Vagina (tissue), 2 donors: ENCODE results near the gene QRFP. TPM values are rescaled to one million over a fixed set of nuclear protein-coding genes. Genes with fewer than 3 reads are reported as not detected.

ENCODE experiments used
- DNase-seq, 2 donors: peaks; one replicate each; pipeline ENCODE4 v3.0.0-alpha.2; 2017; ENCODE audit errors: extremely low spot score in 2 of 2
- H3K27ac ChIP-seq: fragments of 200-600 bp; sonication (generic); one replicate; pipeline ENCODE4 v1.5.1; 2019
- H3K27me3 ChIP-seq: fragments of 200-600 bp; sonication (generic); one replicate; pipeline ENCODE4 v1.5.1; 2019
- H3K36me3 ChIP-seq, 2 donors: fragments of 200-600 bp; sonication (generic); one replicate each; pipeline ENCODE4 v1.5.1; 2017 to 2019
- H3K4me1 ChIP-seq: fragments of 200-600 bp; sonication (generic); one replicate; pipeline ENCODE4 v1.5.1; 2019
- H3K4me3 ChIP-seq, 2 donors: fragments of 200-600 bp; sonication (generic); 1 replicate in 1 of 2; 2 replicates in 1 of 2; pipeline ENCODE4 v1.5.1; 2016 to 2019
- H3K9me3 ChIP-seq: fragments of 200-600 bp; sonication (generic); one replicate; pipeline ENCODE4 v1.5.1; 2019
- CTCF ChIP-seq, 3 experiments: fragments of 450-650 bp in 2 of 3; fragments of 200-600 bp in 1 of 3; sonication (generic) in 1 of 3; IDR thresholded peaks; one replicate each; pipeline ENCODE4 v1.5.1; 2017 to 2019; ENCODE audit warnings: antibody characterized with exemption in 3 of 3, mild to moderate bottlenecking in 2 of 3, moderate library complexity in 2 of 3
- POLR2A ChIP-seq, 2 donors: fragments of 450-650 bp; IDR thresholded peaks; one replicate each; pipeline ENCODE4 v1.6.1; 2017; ENCODE audit warnings: antibody characterized with exemption in 2 of 2, mild to moderate bottlenecking in 2 of 2, moderate library complexity in 2 of 2
- POLR2AphosphoS5 ChIP-seq, 2 donors: sonication (generic); formaldehyde crosslinking; IDR thresholded peaks; one replicate each; pipeline ENCODE4 v1.9.0; 2017; ENCODE audit warnings: antibody characterized with exemption in 2 of 2, mild to moderate bottlenecking in 2 of 2, low read depth in 1 of 2; ENCODE audit not compliant: insufficient read depth in 1 of 2
- intact Hi-C: fragments of 100-400 bp; cut with DNase I; formaldehyde crosslinking; loops from one replicate; pipeline ENCODE4 v1.15.1; 2023
- total RNA-seq: library from RNA; depleted of rRNA; stranded (reverse); fragments of >200 nt; gene quantifications from one replicate; pipeline ENCODE4 v1.2.3, GENCODE V29; 2016

QRFP gene
- total RNA-seq, 1 donor from 2014 or later = not detected

- no peak overlapping the region for H3K27ac ChIP-seq
- H3K27me3 ChIP-seq = peaks cover 6% of the 10 kb centered on the region
- TF ChIP-seq POLR2A (IDR thresholded peaks at IDR 0.05) (no peak), POLR2AphosphoS5 (IDR thresholded peaks at IDR 0.05; ENCODE audit: insufficient read depth in 1 of 2, low read depth in 1 of 2) (no peak)
- H3K4me3 ChIP-seq = no peak overlapping the region
- peaks cover 13% of the 10 kb centered on the region for H3K4me1 ChIP-seq
- H3K9me3 ChIP-seq = no peaks in the 10 kb centered on the region
- DNase-seq = no peak
- intact Hi-C loops = no loop called here
- no peaks in the 10 kb centered on the region for H3K36me3 ChIP-seq
Measured at GRCh38 chr9:130930132-130930803, 33.7 kb upstream of the QRFP start.

- Histone ChIP-seq H3K27ac (no peak overlapping the region), H3K9me3 (no peaks in the 10 kb centered on the region), H3K27me3 (peaks cover 6% of the 10 kb centered on the region), H3K4me3 (no peak overlapping the region), H3K36me3 (no peaks in the 10 kb centered on the region), H3K4me1 (peaks cover 13% of the 10 kb centered on the region)
- TF ChIP-seq CTCF (IDR thresholded peaks at IDR 0.05) (no peak), POLR2A (IDR thresholded peaks at IDR 0.05) (no peak), POLR2AphosphoS5 (IDR thresholded peaks at IDR 0.05; ENCODE audit: insufficient read depth in 1 of 2, low read depth in 1 of 2) (no peak)
- no peak for DNase-seq
- intact Hi-C loops = no loop called here
Measured at GRCh38 chr9:130929571-130930038, 33.0 kb upstream of the QRFP start.

- Histone ChIP-seq H3K4me1 (peaks cover 11% of the 10 kb centered on the region), H3K36me3 (no peaks in the 10 kb centered on the region), H3K9me3 (no peaks in the 10 kb centered on the region), H3K27ac (no peak overlapping the region), H3K4me3 (no peak overlapping the region), H3K27me3 (no peaks in the 10 kb centered on the region)
- TF ChIP-seq CTCF (IDR thresholded peaks at IDR 0.05) (no peak), POLR2AphosphoS5 (IDR thresholded peaks at IDR 0.05; ENCODE audit: insufficient read depth in 1 of 2, low read depth in 1 of 2) (no peak), POLR2A (IDR thresholded peaks at IDR 0.05) (no peak)
- DNase-seq = no peak
- intact Hi-C loops = no loop called here
Measured at GRCh38 chr9:130927995-130928900, 31.6 kb upstream of the QRFP start.

- TF ChIP-seq POLR2A (IDR thresholded peaks at IDR 0.05) (no peak), CTCF (IDR thresholded peaks at IDR 0.05) (no peak), POLR2AphosphoS5 (IDR thresholded peaks at IDR 0.05; ENCODE audit: insufficient read depth in 1 of 2, low read depth in 1 of 2) (no peak)
- H3K27me3 ChIP-seq = no peaks in the 10 kb centered on the region
- intact Hi-C loops = no loop called here
Measured at GRCh38 chr9:130927338-130927737, 30.7 kb upstream of the QRFP start.

GRCh38 chr9:130925050-130925678, 28.6 kb upstream of the QRFP start:
- intact Hi-C loops = no loop called here
- Histone ChIP-seq H3K36me3 (no peaks in the 10 kb centered on the region), H3K4me1 (no peaks in the 10 kb centered on the region), H3K4me3 (no peak overlapping the region), H3K27ac (no peak overlapping the region), H3K9me3 (no peaks in the 10 kb centered on the region), H3K27me3 (no peaks in the 10 kb centered on the region)
- TF ChIP-seq CTCF (IDR thresholded peaks at IDR 0.05) = no peak
- no peak for TF ChIP-seq POLR2A (IDR thresholded peaks at IDR 0.05)
- TF ChIP-seq POLR2AphosphoS5 (IDR thresholded peaks at IDR 0.05; ENCODE audit: insufficient read depth in 1 of 2, low read depth in 1 of 2) = no peak
- DNase-seq = no peak

More at GRCh38 chr9:130927338-130927737, 30.7 kb upstream of the QRFP start:
- H3K4me3 ChIP-seq = no peak overlapping the region
- peaks cover 2% of the 10 kb centered on the region for H3K4me1 ChIP-seq
- no peaks in the 10 kb centered on the region for H3K9me3 ChIP-seq
- no peak for DNase-seq
- H3K36me3 ChIP-seq = no peaks in the 10 kb centered on the region
- no peak overlapping the region for H3K27ac ChIP-seq
